DMS 273 (cell line): ENCODE results near the gene SSBP4.

Experiments
- DNase-seq: peaks from one replicate; lab custom pipeline; 2025; ENCODE audit not compliant: unreplicated experiment; lab: John Stamatoyannopoulos, UW

Gene SSBP4

GRCh38 chr19:18481505-18482222, 62.5 kb downstream of the SSBP4 start:
- DNase-seq: no peak

DNA sequence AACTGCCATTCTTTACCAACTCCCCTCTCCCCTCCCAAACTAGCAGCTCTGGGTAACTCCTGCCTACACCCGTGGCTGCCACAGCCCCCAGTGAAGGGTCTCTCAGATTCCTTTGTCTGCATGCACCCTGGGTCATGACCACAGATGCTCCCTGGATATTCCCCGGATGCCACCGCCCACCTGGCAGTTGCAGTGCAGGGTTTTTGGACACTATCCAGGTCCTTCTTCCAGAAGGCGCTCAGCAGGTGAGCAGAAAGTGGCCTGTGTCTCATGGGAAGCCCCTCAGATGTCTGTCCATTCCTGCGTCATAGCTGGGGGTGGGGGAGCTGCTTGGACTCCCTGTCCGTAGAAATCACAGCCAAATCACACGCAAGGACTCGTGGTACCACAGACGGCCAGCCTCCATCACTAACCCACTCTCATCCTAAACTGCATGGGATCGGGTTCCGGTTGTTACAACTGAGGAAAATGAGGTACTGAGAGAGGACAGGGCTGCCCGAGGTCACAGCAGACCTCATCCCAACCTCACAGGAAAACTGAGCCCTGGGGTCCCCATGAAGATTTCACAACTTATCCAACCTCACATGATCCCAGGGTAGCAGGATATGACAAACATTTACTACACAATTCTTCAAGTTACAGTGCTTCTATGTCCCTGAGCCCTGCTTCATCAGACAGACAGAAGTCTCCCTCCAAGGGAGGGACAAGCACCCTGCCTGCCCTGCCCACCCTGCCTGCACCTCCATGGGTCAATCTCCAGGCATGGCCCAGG, 64.1 kb downstream of the SSBP4 start:
- DNase-seq: peak; percentile 81
